Measurements from ENCODE around the gene MTUS2.
"Not testable (repeated sequence)": the region's sequence is repeated elsewhere in the genome, so short reads cannot be mapped to it uniquely, and the experiment has no call there.

Gene MTUS2

DNA sequence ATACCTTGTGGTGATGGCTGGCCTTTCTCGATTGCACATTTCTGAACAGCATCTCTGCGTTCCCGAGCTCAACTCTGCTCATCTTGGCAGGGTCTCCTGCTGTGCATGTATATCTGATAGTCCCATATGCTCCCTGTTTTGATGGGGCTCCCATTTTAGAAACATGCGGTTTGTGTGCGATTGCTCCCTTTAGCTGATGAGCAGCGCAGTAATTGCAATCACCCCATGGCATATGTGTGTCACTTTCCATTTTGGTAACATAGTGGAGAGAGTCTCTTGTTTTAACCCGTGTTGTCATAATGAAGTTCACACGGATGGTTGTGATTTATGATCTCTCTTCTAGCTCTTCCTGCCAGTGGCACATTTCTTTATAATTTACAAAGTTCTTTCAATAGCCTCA is 144.7 kb downstream of the MTUS2 start:
- no peak for DNase-seq

DNA sequence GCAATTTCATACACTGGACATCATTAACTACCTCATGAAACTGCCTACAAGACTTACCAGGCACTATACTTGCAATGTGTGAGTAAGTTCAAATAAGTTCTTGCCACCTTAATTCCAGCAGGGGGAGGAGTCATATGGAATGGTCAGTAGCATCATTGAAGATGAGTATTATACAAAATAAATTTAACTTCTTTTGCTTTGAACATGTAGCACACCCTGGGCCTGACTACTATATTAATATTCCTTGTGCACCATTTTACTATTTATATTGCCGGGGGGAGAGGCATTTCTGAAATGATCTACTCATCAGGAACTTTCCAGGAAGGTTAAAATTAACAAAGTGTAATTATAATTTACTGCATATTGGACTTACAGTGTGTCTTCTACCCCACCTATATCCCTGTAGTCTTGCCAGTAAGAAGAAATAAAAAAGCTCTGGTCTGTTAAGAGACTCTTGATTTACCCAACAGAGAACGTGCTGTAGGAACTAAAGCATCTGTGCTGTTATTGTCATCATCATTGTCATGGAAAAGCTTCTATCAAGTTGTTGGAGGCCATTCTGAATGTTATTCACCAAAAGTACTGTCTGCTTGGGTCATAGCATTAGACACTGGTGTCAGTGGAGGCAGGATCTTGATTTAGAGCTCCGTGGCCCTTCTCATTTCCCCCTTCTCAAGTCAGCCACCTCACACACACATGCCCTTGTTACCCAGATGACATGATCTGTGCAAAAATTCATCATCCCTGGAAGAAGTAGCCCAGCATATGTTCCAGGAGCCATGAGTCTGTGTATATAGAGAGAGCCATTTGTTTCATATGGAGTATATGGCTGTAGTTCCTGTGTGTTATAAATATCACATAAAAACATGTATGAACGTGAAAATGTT is 147.1 kb downstream of the MTUS2 start:
- no peak for DNase-seq

DNA sequence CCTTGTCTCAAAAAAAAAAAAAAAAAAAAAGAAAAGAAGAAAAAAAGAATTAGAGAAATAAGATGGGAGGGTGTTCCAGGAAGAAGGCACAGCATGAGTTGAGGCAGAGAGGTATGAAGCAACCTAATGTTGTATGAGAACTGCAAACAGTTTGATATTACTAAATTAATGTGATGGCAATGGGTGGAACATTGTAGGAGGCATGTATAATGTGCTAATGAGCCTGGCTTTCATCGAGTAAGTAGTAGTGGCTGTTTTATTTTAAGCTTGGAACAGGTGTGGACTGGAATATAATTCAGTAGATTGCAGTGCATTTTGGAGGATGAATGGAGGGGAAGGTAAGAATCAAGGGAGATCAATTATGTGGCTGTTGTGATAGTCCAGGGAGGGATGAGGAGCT is 156.1 kb downstream of the MTUS2 start:
- no peak for DNase-seq

DNA sequence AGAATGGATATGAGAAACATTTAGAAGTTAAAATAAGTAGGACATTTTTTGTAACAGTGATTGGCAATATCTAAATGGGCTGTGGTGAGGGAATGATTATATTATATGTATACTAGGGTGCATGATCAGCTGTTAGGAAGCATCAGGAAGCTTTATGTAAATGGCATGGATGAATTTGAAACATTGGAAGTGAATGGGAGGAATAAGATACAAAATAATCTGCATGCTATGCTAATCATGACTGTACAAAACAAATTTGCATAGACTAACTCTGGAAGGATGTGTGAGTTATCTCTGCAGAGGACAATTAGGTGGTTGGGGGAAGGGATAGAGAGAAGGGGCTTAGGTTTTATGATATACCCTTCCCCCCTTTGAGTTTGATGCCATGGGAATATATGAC is 156.5 kb downstream of the MTUS2 start:
- DNase-seq: no peak

DNA sequence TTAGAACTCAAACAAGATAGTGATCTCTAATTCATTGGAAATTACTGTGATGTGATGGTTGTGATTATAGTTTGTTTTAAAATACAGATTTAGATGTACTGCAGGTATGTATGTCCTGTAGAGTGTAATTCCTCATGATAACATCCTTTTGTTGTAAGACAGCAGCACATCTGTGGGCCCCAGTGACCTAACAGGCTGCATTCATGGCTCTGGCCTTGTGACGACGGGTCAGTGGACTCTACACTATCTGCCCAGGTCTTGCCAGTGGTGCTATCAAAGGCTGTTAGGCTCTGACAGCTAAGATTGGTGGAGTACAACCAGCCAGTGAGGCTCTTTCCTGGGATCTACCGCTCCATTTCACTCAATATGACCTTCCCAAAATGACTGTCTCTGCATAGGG is 158.4 kb downstream of the MTUS2 start:
- DNase-seq: no peak

DNA sequence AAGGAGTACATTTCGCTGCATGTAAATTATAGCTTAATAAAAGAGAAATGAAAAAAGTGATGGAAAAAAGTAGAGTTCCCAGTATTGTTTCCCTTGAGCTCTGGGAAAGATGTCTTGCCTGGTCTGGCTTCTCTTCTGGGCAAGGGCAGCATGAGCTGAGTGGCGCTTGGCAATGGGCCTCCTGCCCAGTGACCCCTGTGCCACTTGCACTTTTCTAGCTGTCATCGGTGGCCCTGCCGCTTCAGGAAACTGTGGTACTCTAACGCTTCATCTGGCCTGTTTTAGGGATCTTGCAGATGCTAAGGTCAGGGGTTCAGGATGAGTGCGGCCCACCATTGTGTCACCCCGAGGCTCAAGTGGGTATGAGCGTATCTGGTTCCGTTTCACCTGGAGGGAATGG is 161.4 kb downstream of the MTUS2 start:
- DNase-seq: no peak

DNA sequence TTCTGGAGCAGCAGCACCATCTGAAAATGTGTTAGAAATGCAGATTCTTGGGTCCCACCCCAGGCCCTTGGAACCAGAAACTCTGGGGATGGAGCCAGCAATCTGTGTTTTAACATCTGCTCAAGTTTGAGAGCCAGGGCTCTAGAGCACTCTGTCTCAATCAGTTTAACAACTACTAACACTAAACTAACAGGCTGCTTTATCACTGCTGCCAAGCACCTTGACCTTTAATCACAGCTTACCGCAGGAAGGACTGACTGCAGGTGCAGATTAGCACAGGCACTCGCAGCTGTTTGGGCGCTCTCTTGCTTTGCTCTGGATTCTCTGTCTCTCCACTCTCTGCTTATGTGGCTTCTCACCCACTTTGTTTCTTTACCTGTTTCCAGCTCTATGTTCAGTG is 163.5 kb downstream of the MTUS2 start:
- DNase-seq: peak; percentile 5 to 48

DNA sequence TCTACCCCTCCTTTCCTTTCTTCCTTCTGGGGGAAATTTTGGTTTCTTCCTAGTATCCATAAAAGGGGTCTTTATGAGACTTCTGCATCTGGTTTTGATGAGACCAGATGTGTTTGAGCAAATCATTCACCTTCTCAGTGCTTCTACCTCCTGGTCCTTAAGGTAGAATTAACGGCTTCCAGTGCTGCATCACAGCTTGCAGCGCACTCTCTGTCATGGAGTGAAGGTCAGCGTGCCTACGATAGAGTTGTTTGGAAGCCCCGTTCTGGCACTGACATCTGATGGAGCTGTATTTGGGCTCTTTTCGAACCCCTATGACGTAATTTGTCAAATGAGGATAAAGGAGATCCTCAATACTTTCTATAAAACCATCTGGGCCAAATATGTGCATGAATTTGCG is 164.2 kb downstream of the MTUS2 start:
- no peak for DNase-seq

DNA sequence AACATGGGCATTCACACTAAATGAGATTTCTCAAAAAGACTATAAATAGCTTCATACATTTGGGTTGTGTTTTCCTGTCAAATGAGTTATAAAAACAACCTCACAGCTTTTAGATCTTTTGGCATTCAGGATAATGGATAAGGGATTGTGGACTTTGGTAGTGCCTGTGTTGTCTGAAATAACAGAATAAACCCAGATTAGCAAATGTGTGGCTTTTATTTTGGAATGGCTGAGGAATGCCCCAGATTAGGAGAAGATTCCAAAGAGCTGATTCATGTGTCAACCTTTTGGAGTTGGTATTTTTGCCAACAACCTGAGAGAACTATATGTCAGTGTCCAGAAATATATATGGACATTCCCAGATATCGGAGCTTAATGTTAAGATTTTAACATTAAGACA is 164.7 kb downstream of the MTUS2 start:
- DNase-seq: no peak

DNA sequence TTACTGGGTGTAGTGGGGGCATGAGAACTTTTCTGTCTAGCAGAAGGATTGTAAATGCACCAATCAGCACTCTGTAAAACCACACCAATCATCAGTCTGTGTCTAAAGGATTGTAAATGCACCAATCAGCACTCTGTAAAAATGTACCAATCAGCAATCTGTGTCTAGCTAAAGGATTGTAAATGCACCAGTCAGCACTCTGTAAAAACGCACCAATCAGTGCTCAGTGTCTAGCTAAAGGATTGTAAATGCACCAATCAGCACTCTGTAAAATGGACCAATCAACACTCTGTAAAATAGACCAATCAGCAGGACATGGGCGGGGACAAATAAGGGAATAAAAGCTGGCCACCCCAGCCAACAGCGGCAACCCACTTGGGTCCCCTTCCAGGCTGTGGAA is 170.2 kb downstream of the MTUS2 start:
- not testable (repeated sequence) for DNase-seq

DNA sequence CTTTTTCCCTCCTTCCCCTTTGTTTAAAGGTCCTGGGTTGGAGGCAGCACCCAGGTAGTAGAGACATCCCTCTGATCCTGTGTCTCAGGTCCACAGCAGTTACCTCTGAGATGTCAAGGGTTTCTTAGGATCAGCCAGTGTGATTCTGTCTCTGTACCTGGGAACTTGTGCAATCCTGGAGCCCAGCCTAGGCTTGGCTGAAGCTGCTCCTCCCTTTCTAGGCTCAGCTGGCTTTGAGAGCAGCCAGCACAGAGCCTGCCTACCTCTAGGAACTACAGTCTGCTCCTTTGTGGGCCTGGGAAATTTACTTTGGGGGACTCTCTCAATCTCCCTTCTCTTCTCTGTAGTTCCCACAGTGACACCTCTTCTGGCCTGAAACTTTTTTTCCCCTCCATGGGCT is 171.6 kb downstream of the MTUS2 start:
- DNase-seq: no peak

DNA sequence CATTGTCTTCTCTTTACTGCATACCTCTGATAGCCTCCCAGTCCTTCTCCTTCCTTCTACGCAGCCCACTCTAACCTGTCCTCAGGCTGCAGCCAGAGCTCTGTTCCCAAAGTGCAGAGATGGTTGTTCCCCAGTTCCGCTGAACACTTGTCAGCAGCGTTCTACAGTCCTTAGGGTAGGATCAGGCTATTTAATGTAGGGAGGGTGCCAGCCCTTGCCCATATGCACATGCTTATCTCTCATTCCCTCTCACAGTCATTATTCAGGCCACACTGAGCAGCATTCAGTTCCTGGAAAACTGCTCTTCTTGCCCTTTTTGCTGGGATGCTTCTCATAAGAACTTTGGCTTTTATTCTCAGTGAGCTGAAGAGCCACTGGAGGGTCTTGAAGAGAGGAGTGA is 180.7 kb downstream of the MTUS2 start:
- no peak for DNase-seq

DNA sequence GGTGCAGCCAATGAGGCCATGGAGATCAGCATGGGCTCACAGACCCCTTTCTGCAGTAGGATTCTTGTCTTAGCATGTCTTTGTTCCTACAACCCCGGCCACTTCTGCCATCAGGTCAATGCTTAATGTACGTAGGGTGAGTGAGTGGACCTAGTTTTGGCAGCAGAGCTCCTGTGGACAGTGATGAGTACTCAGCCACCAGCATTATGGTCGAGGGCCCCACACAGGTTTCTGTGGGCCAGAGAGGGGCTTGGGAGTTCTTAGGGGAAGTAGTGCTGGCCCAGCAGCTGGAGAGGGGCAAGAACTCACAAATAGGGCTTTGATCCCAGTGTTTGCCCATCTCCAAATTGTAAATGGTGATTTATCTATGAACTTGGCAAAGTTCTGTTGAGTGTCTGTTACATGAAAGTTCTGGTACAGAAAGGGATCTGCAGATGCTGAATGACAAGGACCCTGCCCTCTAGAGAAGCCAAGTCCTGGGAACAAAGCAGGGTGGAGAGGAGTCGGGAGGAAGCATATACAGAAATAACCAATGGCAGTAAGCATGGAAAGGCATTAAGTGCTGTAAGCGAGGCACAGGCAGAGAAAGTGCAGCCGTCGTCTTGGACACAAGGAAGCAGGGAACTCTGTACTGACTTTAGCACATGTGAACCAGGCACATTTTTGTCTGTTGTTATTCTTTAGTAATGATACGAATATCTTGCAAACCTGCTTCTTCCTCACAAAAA is 185.1 kb downstream of the MTUS2 start:
- no peak for DNase-seq

DNA sequence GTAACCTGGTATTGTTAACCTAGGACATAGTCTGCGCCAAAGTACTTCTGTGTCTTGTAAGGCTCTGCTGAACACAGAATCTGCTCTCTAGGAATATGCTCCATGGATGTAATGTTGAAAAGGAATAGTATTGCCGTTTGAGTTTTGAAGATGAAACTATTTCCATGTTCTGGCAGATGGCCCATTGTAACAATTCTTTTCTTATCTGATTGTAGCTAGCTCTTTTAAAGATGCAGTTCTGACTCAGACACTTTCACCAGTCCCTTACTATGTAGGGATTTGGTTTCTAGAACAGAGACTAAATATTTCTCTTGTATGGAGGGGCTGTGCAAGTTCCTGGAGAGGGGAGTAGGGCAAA is 185.6 kb downstream of the MTUS2 start:
- no peak for DNase-seq

DNA sequence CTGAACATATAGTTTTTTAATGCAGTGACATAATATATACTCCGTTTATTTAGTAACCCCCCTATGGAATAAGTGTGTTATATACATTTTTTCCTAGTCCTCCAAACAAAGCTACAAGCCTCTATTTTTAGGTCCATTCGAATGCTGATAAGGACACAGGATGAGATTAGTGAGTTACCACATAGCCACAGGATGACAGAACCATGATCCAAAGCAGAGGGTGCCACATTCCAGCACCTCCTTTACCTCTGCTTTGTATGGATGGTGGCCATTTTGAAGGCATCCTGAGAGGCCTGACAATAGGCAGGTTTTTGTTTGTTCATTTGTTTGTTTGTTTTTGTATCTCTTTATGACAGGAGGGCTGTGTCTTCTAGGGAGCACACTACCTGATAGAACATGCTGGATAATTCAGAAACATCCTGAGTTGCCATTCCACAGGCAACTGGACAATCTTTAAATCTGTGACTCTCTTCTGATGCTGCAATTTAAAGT is 186.3 kb downstream of the MTUS2 start:
- DNase-seq: no peak

DNA sequence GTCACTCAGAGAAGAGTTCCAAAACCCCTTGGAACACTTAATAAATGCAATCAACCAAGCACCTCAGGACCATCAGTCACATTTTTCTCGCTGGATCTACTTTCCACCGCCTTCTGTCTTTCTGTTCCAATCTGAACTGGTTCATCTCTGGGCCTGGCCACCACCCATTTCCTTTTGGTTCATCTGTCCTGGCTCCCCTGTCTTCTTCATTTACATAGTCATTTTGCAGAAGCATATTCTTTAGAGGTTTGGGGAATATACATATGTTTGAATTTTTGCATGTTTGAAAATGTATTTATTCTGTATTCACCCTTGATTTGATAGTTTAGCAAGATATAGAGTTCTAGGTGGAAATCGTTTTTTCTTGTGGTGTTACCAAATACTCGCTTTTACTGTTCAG is 188.2 kb downstream of the MTUS2 start:
- DNase-seq: no peak

DNA sequence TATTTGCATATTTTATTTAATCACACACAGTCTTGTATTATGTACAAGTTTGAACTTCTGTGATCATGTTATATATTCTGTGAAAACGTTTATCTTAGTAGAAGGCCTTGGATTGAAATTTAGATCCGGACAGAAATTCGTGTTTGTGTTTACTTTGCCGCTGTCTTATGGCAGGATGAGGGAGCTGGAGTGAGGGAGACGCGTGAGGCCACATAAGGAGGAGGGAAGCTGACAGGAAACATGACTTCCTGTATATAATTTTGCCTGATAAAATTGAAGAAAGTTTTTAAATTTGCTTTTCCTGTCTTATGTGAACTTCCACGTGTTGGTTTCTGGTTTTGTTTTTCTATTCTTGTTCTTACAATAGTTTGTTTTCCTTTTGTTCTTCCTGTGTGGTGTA is 200.2 kb downstream of the MTUS2 start:
- no peak for DNase-seq

DNA sequence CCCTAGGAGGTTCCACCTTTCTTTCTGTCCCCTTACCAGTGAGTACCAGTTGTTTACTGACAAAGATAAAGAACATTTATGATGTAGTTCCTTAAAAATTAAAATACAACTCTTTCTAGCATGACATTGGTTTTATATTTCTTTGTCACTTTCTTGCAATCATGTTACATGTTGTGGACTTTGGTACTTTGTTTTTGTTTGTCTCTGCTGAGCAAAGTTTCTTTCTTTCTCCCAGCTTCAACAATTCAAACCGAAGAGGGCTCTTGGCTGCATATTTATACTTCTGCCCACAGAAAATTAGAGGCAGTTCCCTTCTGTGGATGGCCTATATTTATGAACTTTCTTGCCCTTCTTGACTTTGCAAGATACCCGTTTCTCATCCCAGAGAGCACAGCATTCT is 201.2 kb downstream of the MTUS2 start:
- DNase-seq: no peak

DNA sequence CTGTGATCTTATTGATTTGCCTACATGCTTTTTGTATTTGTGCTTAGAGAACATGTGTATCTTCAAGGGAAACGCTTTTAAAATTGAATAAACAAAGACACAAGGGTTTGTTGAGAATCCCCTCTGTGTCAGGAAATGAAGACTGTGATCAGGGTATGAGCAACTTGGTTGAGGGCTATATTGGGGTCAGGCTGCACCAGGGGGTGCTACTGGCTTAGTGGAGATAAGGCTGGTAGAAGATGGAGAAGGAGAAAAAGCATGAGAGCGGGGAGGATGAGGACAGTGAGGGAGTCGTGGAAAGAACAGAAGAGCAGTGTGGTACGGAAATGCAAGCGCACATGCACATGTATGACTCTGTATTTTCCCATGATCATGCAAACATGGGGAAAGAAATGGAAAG is 201.6 kb downstream of the MTUS2 start:
- no peak for DNase-seq

DNA sequence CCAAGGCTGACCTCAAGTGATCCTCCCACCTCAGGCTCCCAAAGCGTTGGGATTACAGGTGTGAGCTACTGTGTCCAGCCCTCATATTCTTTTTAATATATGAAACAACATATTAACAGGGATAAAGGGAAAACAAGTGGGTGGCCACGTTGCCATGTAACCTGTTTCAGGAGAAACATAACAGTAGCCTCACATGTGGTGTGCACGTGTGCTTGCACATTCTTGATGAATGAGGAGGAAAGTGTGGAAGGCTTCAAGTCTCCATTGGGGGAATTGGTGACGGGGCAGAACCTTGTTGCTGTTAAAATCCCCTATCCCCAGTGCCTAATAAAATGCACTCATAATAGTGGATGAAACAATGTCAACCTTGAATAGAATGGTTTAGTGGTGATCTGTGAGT is 202.3 kb downstream of the MTUS2 start:
- no peak for DNase-seq

DNA sequence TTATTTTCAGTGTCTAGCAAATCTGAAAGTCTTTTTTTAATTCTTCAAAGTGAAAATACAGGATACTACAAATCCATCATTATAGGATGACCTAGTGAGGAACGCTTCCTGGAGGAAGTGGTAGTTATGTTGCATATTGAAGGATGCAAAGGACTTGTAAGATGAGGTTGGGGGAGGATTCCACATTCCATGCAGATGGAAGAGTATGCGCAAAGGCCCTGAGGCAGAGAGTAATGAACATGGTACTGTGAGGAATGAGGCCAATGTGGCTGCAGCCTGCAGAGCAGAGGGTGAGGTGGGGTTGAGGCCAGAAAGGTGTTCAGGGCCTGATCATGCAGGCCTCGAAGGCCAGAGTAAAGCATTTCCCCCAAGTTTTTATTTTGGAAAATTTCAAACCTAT is 202.8 kb downstream of the MTUS2 start:
- no peak for DNase-seq

DNA sequence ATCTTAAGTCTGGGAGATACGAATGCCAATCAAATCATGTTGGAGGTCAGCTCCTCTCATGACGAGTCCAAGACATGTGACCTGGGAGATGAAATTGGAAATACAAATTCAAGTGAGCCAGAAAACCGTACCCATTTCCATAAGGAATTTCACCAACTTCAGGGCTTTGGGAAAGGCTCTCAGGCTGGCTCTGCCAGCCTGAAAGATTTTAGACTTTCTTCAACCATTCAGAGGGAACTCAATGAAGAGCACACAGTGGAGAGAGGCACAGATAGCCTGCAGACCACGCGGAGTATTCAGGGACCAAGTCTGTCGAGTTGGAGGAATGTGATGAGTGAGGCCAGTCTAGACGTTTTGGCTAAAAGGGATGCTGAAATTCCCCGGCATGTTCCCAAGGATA is 204.6 kb downstream of the MTUS2 start:
- no peak for DNase-seq

DNA sequence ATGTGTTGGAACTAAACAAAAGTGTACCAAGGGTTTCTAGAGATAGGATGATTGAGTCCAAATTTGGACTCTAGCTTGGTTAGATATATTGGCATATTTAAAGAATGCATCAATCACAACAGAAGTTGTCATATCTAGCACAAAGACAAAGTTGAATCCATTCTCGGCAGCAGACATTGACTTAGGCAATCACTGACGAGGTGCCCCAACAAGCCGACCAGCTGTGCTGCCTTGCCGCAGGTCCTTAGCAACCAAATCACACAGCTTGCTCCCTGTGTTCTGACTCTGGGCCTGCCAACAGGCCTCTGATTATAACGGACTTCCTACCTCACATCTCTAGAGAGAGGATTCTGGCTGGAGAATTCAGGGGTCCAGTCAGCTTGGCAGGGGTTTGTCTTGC is 208.7 kb downstream of the MTUS2 start:
- DNase-seq: no peak

DNA sequence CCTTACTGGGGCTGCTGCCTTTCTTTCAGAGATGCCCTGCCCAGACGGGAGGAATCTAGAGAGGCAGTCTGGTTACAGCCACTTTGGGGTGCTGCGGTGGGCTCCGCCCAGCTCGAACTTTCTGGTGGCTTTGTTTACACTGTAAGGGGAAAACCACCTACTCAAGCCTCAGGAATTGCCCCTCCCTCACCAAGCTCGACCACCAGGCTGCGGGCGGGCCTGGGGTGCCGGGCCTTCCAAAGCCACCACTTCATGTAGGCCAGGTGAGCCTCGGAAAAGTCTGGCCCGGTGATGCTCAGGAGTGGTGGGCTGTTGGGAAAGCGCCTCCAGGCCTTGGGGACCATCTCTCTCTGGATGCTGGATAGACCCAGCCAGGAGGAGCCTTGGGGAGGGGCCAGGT is 218.6 kb downstream of the MTUS2 start:
- no peak for DNase-seq

DNA sequence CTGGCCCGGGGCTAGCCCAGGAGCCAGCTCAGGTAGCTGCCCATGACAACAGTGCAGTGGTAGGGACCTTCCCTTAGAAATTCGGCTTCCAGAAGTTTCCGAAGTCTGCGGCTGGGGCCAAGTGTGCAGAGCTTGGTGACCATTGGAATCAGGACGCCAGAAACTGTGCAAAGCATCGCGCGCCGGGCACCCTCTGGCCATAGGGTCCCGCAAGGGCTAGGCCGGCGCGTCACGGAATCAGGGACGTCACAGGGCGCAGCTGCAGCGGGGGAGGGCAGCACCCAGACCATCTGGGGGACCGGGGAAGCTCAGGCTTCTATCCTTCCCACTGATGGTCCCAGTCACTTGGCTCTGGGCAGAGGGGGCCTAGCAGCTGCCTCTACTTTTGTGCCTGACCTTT is 219.1 kb downstream of the MTUS2 start:
- DNase-seq: no peak
